Measurements from ENCODE around the gene HS2ST1.

The HS2ST1 gene

DNA sequence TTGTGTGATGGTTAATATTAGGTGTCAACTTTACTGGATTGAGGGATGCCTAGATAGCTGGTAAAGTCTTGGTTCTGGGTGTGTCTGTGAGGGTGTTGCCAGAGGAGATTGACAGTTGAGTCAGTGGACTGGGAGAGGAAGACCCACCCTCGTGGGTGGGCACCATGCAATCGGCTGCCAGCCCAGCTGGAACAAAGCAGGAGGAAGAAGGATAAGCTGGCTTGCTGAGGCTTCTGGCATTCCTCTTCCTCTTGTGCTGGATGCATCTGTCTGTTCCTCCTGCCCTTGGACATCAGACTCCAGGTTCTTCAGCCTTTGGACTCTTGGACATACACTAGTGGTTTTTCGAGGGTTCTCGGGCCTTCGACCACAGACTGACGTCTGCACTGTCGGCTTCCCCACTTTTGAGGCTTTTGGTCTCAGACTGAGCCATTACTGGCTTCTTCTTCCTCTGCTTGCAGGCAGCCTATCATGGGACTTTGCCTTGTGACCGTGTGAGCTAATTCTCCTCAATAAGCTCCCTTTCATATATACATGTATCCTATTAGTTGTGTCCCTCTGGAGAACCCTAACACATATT, 230.0 kb downstream of the HS2ST1 start:
- no peak for FAIRE-seq

DNA sequence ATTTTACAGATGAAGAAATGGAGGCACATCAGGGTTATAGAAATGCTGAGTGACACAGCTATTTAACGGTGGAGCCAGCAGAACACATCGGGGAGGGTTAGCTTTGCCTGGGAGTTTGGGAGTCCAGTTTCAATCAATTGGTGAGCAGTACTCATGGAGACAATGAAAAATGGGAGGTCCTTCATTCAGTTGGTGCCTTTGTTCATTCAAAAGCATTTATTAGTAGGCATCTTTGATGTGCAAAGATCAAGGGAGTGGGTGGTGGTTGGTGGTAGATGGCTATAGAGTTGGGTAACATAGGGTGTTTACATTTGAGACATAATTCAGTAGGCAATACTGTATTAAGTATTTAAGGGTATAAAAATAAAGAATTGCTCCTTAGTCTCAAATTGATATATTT, 230.5 kb downstream of the HS2ST1 start:
- FAIRE-seq: no peak

- no peak for FAIRE-seq
Observed at GRCh38 chr1:87146538-87146937, 232.1 kb downstream of the HS2ST1 start.

DNA sequence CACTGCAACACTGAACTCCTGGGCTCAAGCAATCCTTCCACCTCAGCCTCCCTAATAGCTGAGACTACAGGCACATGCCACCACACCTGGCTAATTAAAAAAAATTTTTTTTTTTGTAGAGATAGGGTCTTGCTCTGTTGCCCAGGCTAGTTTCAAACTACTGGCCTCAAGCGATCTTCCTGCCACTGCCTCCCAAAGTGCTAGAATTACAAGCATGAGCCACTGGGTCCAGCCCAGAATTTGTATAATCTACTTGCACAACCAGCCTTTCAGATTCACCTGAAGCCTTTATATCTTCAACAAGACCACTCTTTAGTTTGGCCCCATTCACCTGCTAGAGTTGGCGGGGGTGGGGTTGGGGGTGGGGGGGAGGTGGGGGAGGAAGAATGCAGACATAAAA, 232.6 kb downstream of the HS2ST1 start:
- no peak for FAIRE-seq

GRCh38 chr1:87147851-87148250, 233.4 kb downstream of the HS2ST1 start:
- FAIRE-seq: no peak

DNA sequence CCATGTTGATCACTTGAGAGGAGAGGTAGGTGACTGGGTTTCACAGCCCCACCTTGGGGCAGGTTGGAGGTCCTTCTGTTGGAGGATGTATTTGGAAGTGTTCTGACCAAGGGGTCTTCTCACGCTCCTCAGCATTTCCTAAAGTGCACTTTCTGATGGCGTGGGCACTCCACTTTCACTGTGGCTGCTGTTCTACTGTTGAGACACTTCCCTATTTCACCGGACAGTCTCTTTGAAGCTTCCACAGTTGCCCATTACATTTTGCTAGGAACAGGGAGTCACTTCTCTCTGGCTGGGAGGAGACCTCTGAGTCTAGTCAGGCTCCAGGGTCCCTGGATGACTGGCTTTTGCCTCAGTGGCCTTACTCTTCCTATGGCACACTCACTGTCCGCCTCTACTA, 234.2 kb downstream of the HS2ST1 start:
- no peak for FAIRE-seq

DNA sequence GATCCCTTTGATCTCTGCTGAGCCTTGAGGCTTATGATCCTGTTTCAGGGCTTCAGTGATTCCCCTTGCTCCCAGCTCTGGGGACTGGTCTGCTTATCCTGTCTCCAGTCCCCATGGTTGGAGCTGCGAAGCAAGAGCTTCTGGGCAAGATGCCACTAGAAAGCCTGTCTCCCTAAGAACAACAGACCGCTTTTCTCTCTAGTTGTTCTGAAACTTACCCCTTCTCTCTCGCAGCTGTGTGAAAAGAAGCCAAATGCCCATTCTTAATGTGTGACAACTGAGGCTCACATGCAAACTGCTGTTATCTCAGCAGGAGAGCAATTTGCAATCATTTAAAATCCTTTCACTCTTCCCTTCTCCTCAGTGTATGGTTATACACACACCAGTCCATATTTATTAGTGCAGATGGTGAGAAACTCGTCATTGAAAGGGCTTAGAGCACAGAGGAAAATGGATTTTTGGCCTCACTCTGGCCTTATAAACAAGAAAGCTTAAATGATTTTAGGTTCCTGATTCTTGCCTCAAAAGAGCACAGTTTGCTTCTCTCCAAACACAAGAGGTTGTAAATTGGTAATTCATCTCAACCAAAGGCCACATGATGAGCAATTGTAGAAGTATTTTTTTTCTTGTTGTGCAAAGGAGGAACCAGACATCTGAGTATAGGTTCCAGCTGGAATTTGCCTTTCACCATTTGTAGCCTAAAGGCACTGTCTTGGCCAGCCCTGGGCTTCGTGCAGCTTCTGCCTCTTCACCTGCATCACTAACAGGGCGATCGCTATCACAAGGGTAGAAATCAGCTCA, 235.0 kb downstream of the HS2ST1 start:
- FAIRE-seq: no peak

DNA sequence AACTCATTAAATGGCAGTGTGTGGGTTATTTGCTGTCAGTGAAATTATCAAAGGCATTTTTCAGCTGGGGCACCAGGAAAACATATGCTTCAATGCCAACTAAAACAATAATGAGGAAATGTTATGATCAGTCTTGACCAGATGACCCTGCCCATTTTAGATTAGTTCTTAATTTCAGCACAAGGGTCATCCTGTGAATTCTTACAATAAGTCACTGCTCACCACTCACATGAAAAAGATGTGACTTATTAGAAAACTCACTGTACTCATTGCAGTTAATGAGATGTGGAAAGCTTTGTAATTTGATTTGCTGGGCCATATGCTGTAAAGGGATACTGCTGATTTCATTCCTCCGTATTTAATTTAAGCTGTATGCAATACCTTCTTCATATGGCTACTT, 235.7 kb downstream of the HS2ST1 start:
- no peak for FAIRE-seq

DNA sequence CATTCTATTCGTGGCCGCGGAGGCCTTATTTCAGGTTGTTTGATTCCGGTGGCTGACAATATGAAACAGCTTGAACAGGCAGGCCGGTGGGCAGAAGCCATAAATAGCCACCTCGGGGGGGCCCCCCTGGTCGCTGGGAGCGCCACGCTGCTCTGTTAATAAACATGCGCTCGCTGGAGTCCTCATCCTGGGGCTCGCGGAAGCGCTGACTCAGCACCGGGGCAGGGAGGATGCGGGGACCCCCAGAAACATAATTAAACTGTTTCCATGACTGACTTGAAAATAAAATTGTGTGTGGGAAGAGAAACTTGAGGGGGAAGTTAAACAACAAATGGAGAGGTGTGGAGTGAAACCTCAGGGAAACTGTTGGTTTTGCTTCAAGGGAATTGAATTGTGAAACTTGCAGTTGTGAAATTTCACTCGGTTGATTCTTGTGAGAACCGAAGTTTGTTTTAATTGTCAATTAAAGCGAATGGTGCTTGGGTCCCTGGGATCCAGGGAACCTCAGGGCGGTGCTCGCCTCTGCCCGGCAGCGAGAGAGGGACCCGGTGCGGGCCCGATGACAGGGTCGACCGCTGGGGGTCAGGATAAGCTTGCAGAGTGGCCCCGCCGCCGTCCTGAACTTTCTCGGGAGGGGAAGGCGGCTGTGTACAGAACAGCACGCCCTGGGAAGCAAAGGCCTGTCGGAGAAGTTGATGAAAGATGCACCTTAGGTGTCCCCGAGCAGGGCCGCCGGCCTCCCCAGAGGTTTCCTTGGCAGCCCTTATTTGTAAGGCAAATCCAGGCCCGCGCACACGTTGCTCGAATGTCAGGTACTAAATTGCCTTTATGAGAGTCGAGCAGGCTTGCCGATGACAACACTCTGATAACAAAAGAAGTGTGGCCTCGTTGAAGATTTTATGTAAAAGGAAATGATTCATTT, 237.3 kb downstream of the HS2ST1 start:
- no peak for FAIRE-seq

DNA sequence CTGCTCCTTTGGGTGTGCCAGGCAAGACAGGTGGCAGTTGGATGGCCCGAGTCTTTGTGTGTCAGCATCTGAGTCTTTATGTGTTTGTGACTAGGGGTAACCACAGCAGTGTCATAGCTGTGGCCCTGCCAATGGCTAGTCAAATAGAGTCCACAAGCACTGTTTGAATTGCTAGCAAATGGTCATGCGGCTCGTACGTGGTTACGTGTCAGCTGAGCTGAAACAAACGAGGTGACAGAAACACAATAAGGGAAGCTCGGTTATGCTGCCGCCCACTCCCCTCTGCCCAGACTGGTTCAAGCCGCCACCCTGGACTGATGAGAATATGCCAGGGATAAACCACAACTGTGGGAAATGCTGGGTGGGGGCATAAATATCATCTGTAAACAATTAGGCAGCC, 239.9 kb downstream of the HS2ST1 start:
- no peak for FAIRE-seq

DNA sequence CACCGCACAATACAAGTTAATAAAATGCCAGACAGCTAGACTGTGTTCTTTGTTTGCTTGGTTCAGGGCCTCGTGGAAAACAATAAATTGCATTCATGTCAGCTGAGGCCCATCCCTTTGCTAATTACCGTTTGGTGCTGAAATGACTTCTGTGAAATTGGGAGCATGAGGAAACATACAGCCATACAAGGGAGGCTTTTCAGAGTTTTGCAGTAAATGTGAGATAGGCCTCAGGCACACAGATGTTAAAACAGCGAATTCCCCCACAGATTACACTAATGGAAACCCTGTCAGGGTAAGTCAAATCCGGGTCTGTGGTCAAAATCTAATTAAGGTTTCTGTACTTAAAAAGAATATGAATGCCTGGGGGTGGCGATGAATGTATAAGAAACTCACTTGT, 240.7 kb downstream of the HS2ST1 start:
- FAIRE-seq: no peak

- FAIRE-seq: no peak
Observed at GRCh38 chr1:87155648-87156047, 241.2 kb downstream of the HS2ST1 start.

GRCh38 chr1:87156124-87156523, 241.7 kb downstream of the HS2ST1 start:
- no peak for FAIRE-seq

GRCh38 chr1:87159378-87159915, 245.0 kb downstream of the HS2ST1 start:
- FAIRE-seq: no peak
